Breast epithelium (tissue), 3 donors: Measurements from ENCODE around the gene HNRNPA2B1.

Experiments
- POLR2A ChIP-seq: fragments of 450-650 bp; IDR thresholded peaks from one replicate; pipeline ENCODE4 v1.6.1; 2016; ENCODE audit warnings: antibody characterized with exemption, mild to moderate bottlenecking, moderate library complexity
- POLR2AphosphoS5 ChIP-seq, 3 donors: sonication (generic); formaldehyde crosslinking; IDR thresholded peaks; one replicate each; pipeline ENCODE4 v1.6.1; 2017; ENCODE audit warnings: antibody characterized with exemption in 3 of 3
- TF ChIP-seq, protein P1 (sequence below), 3 donors: fragments of 450-650 bp; IDR thresholded peaks; one replicate each; pipeline ENCODE4 v1.5.1; 2016 to 2017; ENCODE audit warnings: antibody characterized with exemption in 3 of 3, mild to moderate bottlenecking in 3 of 3, moderate library complexity in 3 of 3

DNA sequence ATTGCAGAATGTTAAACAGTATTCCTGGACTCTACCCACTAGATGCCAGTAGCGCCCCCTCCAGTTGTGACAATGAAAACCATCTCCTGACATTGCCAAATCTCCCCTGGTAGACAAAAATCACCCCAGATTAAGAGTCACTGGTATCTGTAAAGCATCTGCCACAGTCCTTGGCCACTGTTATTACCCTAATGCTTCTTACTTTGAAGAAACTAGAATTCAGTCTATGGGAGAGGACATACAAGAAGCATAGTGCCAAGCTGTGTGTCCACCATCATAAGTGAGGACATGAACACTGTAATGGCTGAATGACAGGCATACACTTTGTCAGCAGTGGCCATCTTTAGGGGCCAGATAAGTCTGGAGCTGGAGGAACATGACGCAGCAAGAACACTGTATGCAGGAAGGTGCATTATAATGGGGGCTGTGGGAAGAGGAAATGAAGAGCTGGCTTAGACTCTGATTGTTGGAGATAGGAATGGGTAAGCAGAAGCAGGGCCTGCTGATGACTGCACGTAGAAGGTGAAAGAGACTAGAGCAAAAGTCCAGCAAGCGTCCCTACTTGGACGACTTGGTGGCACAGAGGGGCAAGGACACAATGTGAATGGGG, 33.5 kb upstream of the HNRNPA2B1 start:
- TF ChIP-seq POLR2A (no peak), POLR2AphosphoS5 (IDR thresholded peaks at IDR 0.05) (no peak)
- TF ChIP-seq, protein P1, sequence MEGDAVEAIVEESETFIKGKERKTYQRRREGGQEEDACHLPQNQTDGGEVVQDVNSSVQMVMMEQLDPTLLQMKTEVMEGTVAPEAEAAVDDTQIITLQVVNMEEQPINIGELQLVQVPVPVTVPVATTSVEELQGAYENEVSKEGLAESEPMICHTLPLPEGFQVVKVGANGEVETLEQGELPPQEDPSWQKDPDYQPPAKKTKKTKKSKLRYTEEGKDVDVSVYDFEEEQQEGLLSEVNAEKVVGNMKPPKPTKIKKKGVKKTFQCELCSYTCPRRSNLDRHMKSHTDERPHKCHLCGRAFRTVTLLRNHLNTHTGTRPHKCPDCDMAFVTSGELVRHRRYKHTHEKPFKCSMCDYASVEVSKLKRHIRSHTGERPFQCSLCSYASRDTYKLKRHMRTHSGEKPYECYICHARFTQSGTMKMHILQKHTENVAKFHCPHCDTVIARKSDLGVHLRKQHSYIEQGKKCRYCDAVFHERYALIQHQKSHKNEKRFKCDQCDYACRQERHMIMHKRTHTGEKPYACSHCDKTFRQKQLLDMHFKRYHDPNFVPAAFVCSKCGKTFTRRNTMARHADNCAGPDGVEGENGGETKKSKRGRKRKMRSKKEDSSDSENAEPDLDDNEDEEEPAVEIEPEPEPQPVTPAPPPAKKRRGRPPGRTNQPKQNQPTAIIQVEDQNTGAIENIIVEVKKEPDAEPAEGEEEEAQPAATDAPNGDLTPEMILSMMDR (IDR thresholded peaks at IDR 0.05): no peak
